ENCODE measurements around the gene C21orf91.

C21orf91 gene

DNA sequence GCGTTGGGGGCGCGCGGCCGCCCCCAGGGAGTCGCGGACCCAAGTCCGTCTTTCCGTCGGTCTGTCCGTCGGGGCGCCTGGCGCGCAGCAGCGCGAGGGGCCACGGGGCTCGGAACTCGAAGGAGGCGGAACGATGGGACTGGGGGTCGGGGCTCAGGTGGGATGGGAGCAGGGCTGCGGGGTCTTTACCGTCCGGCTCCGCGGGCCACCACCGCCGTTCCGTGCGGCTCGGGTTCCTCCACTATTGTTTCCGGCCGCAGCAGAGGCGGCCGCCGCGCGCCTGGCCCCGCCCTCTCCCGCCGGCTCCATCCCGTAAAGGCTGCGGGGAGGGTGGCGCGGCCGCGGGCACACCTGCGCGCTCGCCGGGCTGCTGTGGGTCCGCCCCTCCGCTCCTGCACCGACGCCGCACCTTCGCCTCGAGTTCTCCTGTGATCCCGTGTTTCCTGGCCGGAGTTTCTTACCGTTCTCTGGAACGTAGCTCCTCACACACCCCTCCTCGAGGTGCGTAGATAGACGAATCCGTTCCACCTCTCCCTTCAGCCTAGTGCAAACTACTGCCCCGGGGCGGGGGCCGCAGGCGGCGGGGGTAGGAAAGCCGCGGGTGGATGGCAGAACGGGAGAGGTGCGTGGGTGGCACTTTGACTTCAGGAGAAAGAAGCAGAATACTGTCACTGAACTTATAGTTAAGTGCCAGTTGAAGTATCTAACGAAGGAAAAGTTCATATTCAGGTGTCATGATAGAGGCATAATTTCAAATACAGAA lies at the start of gene C21orf91:
Gene C21orf91, minus strand, starts transcription at position 243 of the 763 bp plus-strand sequence. CDS start 1,038 bp downstream, outside the sequence.
- DNase-seq: peak; percentile 89

GRCh38 chr21:17866590-17866989 lies 47.4 kb upstream of the C21orf91 start:
- DNase-seq: no peak

GRCh38 chr21:17859661-17860060 lies 40.5 kb upstream of the C21orf91 start:
- DNase-seq: no peak

- no peak for DNase-seq
These were observed 39.6 kb upstream of the C21orf91 start for GRCh38 chr21:17858747-17859146.

DNA sequence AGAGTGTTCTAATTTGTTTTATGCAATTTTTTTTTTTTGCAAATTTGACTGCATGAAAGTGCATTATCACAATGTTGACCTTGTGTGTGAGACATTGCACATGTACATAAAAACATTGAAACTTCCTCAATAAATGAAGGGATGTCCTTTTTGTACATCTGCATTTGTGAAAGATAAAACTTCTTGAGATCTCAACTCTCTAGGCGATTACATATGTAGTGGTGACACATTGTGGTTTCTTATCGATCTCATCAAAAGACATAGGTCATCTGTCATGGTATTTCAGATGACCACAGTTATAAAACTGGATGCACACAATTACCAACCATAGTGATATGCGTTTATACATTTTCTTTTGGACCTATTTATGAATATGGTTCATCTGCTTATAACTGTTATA lies 35.6 kb upstream of the C21orf91 start:
- DNase-seq: no peak

GRCh38 chr21:17853393-17854275 lies 34.5 kb upstream of the C21orf91 start:
- peak; percentile 25 for DNase-seq

DNA sequence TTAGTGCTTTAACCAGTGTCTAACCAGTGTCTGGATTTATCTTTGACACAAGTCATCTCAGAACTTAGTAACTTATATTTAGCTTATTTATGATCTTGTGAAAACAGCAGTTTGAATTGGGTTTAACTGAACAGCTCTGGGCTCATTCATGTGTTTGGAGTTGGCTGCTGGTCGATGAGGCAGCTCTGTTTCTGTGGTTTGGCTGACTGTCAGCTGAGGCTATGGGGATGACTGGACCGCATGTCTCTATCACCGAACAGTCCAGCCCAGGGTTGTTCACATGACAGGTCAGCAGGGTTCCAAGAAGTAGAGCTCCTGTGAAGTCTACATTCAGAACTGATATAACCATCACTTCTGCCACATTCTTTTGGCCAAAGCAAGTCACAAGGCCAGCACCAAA lies 29.1 kb upstream of the C21orf91 start:
- DNase-seq: no peak

- DNase-seq: no peak
These were observed 21.9 kb upstream of the C21orf91 start for GRCh38 chr21:17841103-17841502.

DNA sequence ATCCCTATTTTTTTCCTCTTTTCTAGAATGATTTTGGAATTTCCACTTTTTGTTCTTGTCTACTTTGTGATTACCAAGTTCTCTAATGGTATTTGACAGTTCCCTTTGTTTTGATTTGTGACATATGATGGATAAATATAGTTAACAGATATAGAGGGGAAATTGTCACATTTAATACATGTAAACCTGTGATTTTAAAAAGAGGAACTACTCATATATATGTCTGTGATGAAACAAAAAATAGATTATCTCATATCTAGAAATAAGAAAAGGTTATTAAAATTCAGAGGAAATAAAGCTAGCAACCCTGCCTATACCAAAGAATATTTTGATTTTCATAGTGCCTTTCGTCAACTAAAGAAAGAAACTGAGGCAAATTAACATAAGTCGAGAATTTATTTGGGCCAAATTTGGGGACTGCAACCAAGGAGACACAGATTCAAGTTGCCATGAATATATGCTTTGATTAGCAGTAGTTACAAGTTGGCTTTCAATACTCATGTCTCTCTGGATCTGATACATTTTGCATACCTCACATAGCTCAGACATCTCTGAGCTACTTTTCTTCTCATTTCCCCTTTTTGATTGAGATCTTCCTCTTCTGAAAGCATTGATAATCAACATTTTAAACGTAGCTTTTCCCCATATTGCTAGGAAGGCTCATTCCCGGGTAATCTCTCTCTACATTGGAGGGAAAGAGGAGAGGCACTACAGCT lies 15.6 kb upstream of the C21orf91 start:
- no peak for DNase-seq

DNA sequence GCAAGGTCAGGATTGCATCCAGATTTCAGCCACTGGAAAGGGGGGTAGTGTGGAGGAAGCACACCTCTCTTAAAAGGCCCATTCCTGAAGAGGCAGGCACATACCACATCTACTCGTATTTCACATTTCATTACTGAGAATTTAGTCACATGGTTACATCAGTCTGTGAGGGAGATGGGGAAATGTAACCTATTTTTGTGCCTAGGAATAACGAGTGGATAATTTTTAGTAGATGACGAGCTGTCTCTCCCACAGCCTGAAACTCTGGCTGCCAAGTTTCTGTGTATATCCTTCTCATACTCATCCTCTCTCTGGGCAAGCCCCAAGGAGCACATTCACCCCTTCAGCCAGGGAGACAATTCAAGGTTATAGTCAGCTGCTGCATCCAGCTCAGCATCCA lies 10.3 kb upstream of the C21orf91 start:
- DNase-seq: no peak

DNA sequence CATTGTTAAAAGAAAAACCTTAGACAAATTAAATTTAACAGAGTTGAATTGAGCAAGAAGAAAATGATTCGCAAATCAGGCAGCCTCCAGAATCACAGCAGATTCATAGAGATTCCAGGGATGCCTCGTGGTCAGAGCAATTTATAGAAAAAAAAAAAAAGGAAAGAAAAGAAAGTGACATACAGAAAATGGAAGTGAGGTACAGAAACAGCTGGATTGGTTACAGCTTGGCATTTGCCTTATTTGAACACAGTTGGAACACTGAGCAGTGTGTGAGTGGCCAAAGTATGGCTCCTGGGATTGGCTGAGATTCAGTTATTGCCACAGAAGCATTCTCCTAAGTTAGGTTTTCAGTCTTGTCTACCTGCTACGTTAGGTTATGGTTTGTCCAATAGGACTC lies 9.1 kb upstream of the C21orf91 start:
- no peak for DNase-seq

- no peak for DNase-seq
These were observed 4.7 kb upstream of the C21orf91 start for GRCh38 chr21:17823846-17824245.

- no peak for DNase-seq
These were observed 2.0 kb upstream of the C21orf91 start for GRCh38 chr21:17821121-17821520.

DNA sequence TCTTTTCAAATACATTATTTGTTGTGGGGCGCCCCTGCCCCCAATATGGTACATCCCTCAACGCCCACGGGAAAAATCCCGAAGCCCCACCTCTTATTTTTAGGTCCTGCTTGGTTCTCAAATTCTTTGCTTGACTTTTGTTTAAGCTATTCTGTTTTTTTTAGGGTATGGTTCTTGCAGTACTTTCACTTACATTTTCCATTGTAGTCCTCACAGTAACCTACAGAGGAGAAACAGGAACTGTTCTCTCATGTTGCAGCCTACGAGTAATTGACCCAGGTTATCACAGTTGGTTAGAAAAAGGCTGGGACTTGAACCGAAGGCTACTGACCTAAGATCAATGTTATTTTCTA lies 697 bp upstream of the C21orf91 start:
- DNase-seq: no peak

DNA sequence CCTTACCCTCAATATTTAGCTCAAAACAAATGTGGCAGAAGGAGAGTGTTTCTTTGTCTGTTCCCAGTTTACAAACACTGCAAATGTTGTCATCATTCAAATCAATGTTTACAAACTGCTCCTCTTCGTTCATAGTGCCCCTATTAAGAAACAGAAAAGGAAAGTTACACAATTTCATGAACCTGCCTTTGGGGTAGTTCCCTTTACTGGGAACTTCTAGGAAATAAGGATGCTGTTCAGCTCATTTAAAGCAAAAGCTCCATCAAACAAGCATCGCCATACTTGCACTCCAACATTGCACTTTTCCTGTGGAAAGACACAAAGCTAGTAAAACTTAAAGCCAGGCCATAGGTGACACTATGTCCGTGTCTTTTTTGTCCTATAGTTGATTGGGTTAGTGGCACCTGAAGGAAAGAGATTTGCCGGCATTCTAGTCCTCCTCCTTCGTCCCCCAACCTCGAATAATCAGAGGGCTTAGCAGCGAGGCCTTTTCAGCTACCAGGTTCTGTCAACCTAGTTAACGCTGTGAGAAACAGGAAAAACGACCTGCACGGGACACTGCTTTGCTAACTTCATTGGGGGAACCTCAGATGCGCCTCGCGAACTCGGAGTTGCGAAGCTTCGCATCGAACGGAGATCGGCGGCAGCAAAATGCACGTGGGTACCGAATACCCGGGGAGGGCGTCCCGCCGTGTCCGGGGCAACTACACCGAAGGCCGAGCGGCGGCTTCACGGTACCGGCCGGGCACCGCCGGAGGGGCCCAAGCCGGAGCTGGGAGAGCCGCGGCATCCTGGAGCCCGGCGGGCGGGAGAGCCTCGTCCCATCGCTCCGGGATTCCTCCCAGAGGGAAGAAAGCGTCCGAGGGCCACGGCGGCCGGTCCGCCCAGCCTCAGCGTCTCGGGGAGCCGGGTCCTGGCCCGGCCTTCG lies 706 bp downstream of the C21orf91 start:
- DNase-seq: no peak

GRCh38 chr21:17813353-17813752 lies 5.8 kb downstream of the C21orf91 start:
- no peak for DNase-seq

- no peak for DNase-seq
These were observed 13.2 kb downstream of the C21orf91 start for GRCh38 chr21:17805966-17806365.

DNA sequence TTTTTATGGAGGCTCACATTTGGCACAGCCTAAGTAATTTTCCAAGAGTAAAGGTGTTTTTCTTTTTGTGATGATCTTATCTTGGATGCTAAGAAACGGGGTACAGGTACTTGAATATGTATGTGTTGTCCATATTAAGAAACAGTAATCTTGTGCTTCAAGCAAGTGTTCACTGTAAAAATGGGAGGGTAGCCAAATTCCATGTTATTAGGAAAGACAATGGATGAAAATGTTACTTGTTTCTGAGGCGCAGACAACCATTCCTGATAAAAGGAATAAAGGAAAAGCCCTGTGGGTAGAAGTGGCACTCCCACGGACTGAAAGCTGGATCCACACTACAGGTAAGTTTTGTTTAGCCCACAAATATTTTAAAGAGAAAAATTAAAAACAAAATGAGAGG lies 15.6 kb downstream of the C21orf91 start:
- no peak for DNase-seq

GRCh38 chr21:17802572-17802971 lies 16.6 kb downstream of the C21orf91 start:
- no peak for DNase-seq

- no peak for DNase-seq
These were observed 19.6 kb downstream of the C21orf91 start for GRCh38 chr21:17799414-17800164.

DNA sequence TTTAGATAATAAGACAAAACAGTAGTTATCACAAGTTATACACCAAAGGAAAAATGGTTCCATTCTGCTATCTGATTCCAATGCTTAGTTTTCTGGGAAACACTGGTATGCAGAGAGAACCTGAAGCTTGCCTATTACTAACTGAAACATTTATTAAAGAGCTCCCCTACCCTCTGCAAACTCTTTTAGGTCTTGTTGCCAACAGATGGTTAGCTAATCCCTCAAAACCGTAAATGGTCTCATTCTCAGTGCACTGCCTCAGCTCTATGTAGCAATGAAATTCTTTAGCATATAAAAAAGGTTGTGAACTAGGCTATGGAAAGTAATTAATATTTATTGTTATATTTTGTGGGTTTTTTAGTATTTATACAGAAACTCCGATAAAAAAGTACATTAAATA lies 20.4 kb downstream of the C21orf91 start:
- DNase-seq: no peak

- no peak for DNase-seq
These were observed 21.2 kb downstream of the C21orf91 start for GRCh38 chr21:17797967-17798366.
